HEK293T (cell line): ENCODE results near the gene DIAPH3.

ENCODE experiments used
- CTCF ChIA-PET: fragments of 350-600 bp; formaldehyde crosslinking; extraction: SDS; loops from one replicate; lab custom pipeline; 2021; ENCODE audit warnings: antibody characterized with exemption, inconsistent platforms; lab: Yijun Ruan, JAX
- POLR2A ChIA-PET: fragments of 350-600 bp; formaldehyde crosslinking; extraction: SDS; loops from one replicate; lab custom pipeline; 2020; ENCODE audit warnings: antibody characterized with exemption, inconsistent platforms; lab: Yijun Ruan, JAX
- DNase-seq: peaks from one replicate; pipeline ENCODE4 v3.0.0; 2012; ENCODE audit warnings: mixed read lengths; ENCODE audit errors: extremely low spot score
- ARNT ChIP-seq: fragments of 450-650 bp; IDR thresholded peaks from 2 replicates; pipeline ENCODE4 v1.6.1; 2017; ENCODE audit warnings: mild to moderate bottlenecking
- BHLHE40 ChIP-seq: fragments of 450-650 bp; IDR thresholded peaks from 2 replicates; pipeline ENCODE4 v1.6.1; 2016; ENCODE audit warnings: mild to moderate bottlenecking, moderate library complexity, borderline replicate concordance
- CTBP1 ChIP-seq: fragments of 450-650 bp; IDR thresholded peaks from 2 replicates; pipeline ENCODE4 v1.6.1; 2016; ENCODE audit warnings: borderline replicate concordance
- ELF4 ChIP-seq: fragments of 450-650 bp; IDR thresholded peaks from 2 replicates; pipeline ENCODE4 v1.6.1; 2017; ENCODE audit warnings: antibody characterized with exemption
- FOXA1 ChIP-seq: fragments of 450-650 bp; IDR thresholded peaks from 2 replicates; pipeline ENCODE4 v1.6.1; 2016; ENCODE audit warnings: mild to moderate bottlenecking
- FOXK2 ChIP-seq: fragments of 450-650 bp; IDR thresholded peaks from 2 replicates; pipeline ENCODE4 v1.6.1; 2016; ENCODE audit warnings: mild to moderate bottlenecking
- FOXM1 ChIP-seq: fragments of 450-650 bp; IDR thresholded peaks from 2 replicates; pipeline ENCODE4 v1.6.1; 2017; ENCODE audit warnings: mild to moderate bottlenecking, borderline replicate concordance
- HDGF ChIP-seq: fragments of 450-650 bp; IDR thresholded peaks from 2 replicates; pipeline ENCODE4 v1.6.1; 2017; ENCODE audit warnings: antibody characterized with exemption, borderline replicate concordance
- L3MBTL2 ChIP-seq: fragments of 450-650 bp; conservative IDR thresholded peaks from 2 replicates; pipeline ENCODE4 v1.6.1; 2016; ENCODE audit warnings: mild to moderate bottlenecking
- LEF1 ChIP-seq: fragments of 450-650 bp; IDR thresholded peaks from 2 replicates; pipeline ENCODE4 v1.6.1; 2017; ENCODE audit warnings: mild to moderate bottlenecking, borderline replicate concordance
- NFRKB ChIP-seq: fragments of 450-650 bp; IDR thresholded peaks from 2 replicates; pipeline ENCODE4 v1.6.1; 2016; ENCODE audit warnings: mild to moderate bottlenecking, moderate library complexity
- SP1 ChIP-seq: fragments of 450-650 bp; IDR thresholded peaks from 2 replicates; pipeline ENCODE4 v1.6.1; 2017
- SUZ12 ChIP-seq: fragments of 450-650 bp; IDR thresholded peaks from 2 replicates; pipeline ENCODE4 v1.6.1; 2016; ENCODE audit warnings: mild to moderate bottlenecking
- TARDBP ChIP-seq: fragments of 450-650 bp; IDR thresholded peaks from 2 replicates; pipeline ENCODE4 v1.6.1; 2016
- ZNF384 ChIP-seq: fragments of 450-650 bp; IDR thresholded peaks from 2 replicates; pipeline ENCODE4 v1.6.1; 2016
- TF ChIP-seq, protein P1 (sequence below): fragments of 450-650 bp; IDR thresholded peaks from 2 replicates; pipeline ENCODE4 v1.6.1; 2016

Gene DIAPH3

DNA sequence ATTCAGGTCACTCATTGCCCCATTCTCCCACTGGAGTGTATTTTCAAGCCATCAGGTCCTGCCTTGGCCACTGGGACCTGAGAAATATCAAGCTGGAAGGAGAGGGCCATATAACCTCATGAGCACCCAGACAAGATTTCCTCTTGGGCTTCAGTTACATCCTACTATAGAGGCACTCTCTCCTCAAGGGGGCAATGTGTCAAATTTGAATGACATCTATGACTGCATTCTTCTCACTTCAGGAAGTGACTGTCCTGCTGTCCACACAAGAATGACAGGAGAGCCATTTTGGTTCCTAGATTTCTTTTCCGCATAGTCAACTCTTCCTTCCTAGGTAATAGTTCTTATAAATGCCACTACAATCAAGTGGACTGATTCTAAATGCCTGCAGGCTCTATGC lies 416.2 kb downstream of the DIAPH3 start:
- TF ChIP-seq HDGF, result no peak
- TF ChIP-seq ELF4, result no peak
- no peak for TF ChIP-seq ARNT
- TF ChIP-seq, protein P1, sequence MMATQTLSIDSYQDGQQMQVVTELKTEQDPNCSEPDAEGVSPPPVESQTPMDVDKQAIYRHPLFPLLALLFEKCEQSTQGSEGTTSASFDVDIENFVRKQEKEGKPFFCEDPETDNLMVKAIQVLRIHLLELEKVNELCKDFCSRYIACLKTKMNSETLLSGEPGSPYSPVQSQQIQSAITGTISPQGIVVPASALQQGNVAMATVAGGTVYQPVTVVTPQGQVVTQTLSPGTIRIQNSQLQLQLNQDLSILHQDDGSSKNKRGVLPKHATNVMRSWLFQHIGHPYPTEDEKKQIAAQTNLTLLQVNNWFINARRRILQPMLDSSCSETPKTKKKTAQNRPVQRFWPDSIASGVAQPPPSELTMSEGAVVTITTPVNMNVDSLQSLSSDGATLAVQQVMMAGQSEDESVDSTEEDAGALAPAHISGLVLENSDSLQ, result peak; percentile 28; the same call in 1 of the 2 replicates
- no peak for TF ChIP-seq TARDBP
- CTCF ChIA-PET, result no interaction called here
- POLR2A ChIA-PET, result no interaction called here
- DNase-seq, result no peak

DNA sequence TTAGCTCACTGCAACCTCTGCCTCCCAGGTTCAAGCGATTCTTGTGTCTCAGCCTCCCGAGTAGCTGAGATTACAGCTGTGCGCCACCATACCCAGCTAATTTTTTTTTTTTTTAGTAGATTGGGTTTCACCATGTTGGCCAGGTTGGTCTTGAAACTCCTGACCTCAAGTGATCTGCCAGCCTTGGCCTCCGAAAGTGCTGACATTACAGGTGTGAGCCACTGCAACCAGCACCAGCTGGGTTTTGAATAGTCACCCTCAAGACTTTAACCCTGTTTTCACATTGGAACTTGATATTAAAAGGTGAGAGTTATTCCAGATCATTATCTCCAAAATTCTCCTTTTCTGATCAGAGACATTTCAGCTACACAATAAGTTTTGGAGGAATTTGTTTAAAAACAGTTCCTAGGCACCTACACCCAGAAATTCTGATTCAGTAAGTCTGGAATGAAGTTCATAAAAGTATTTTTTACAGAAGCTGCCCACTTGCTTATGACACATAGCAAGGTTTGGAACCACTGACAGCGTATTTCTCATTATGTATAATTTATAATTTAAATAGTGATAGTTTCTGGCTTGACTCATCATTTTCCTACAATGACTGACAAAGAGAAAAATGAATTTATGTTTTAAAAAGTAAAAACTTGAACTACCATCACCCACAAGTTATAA lies 417.3 kb downstream of the DIAPH3 start:
- CTCF ChIA-PET, result interaction anchor here (0.7 kb wide), 1 partner anchor 98 kb away, joined by 3 read pairs; no protein-coding TSS in a partner anchor
- TF ChIP-seq BHLHE40 (no peak), NFRKB (no peak), LEF1 (no peak), FOXM1 (no peak), ARNT (no peak), FOXK2 (no peak)
- POLR2A ChIA-PET, result interaction anchor here (0.5 kb wide), 1 partner anchor 17 kb away, joined by 3 read pairs; no protein-coding TSS in a partner anchor
- no peak for DNase-seq

DNA sequence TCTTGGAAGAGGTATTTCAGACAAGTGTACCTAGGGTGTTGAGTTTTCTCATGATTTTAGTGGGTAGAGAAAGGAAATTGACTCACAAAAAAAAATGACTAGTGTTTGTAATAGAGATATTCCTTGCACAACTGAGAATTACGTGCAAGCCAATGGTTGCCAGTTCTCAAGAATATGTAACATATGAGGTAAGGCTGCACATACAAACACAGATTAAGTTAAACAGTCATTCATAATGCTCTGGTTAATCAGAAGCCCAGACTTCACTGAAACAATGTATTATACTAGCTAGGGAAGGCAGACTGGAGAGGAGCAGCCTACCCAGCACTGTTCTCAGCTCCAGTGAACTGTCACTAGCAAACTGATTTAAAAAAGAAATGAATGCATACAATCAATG lies 418.3 kb downstream of the DIAPH3 start:
- ChIA-PET CTCF (no interaction called here), POLR2A (no interaction called here)
- TF ChIP-seq L3MBTL2 (no peak), NFRKB (no peak), SUZ12 (no peak), BHLHE40 (no peak), TARDBP (no peak), ELF4 (no peak), FOXA1 (no peak), FOXM1 (no peak), ARNT (no peak), HDGF (no peak), SP1 (no peak), CTBP1 (no peak), FOXK2 (no peak), ZNF384 (no peak), LEF1 (no peak)
- TF ChIP-seq, protein P1, result no peak
- DNase-seq, result no peak

DNA sequence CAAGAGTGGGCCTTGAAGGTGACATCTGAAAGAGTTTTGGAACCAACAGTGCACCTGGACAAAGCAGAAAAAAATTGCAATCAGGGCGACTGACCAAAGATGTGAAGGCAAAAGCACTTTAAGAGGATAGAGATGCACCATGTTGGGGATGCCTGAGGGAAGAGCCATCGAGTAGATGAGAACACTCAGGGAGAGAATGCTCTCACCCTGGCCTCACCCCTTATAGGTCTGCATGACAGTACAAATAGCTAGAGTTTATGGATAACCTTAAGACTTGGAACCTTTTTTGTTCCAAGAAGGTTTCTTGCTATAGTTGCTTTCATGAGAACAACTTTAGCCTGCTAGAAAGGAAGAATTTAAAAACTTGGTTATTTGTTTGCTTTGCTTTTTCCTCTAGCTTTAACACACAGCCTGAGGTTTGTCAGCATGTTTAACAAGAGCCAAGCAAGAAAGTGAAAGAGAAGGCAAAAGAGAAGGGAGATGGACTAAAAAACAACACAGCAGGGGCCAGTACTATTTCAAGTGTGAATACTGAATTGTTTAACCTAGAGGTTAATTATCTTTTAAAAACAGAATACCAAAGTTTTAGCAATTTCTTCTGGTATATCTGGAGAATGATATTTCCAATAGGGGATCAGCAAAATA lies 418.9 kb downstream of the DIAPH3 start:
- ChIA-PET CTCF (no interaction called here), POLR2A (no interaction called here)
- TF ChIP-seq TARDBP, result no peak
- TF ChIP-seq ELF4, result no peak
- TF ChIP-seq ARNT, result no peak
- no peak for TF ChIP-seq HDGF
- TF ChIP-seq NFRKB, result no peak
- TF ChIP-seq, protein P1, result no peak
- no peak for TF ChIP-seq FOXM1
- TF ChIP-seq FOXK2, result no peak
- no peak for TF ChIP-seq LEF1
- no peak for TF ChIP-seq L3MBTL2
- TF ChIP-seq CTBP1, result no peak
- no peak for TF ChIP-seq ZNF384
- no peak for TF ChIP-seq FOXA1
- TF ChIP-seq SUZ12, result no peak
- no peak for DNase-seq

DNA sequence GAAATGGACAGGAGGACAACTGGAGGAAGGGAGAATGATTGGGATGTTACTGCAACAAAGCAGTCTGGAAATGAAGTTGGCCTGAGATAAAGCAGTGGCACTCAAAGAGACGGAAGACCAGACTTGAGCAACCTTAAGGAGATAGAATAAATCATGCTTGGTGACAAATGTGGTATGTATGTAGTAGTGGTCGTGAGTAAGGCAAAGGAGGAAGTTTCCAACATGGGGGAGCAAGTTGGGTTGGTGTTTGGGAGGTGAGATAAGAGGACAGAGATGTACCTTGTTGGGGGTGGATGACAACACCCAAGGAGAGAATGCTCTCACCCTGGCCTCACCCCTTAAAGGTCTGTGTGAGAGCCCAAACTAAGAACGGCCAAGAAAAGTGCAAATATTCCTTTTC lies 420.5 kb downstream of the DIAPH3 start:
- DNase-seq, result no peak
- TF ChIP-seq ZNF384 (no peak), TARDBP (no peak), SUZ12 (no peak), SP1 (no peak), L3MBTL2 (no peak), HDGF (no peak), NFRKB (no peak), CTBP1 (no peak), FOXM1 (no peak)
- TF ChIP-seq, protein P1, result no peak
- ChIA-PET CTCF (no interaction called here), POLR2A (no interaction called here)

DNA sequence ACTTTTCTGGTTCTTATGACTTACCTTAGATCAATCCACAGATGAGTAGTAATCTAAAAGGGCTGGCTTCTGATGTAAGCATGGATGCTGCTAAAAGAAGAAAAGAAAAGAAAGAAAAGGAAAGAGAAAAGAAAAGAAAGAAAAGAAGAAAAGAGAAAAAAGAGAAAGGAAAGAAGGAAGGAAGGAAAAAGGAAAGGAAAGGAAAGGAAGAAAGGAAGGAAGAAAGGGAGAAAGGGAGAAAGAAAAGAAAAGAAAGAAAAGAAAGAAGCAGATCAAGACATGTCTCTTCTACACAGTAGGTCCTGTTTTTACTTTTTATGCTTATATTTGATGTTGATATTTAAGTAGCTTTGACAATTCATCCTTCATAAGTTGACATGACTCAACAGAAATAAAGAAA lies 421.3 kb downstream of the DIAPH3 start:
- CTCF ChIA-PET, result no interaction called here
- no peak for DNase-seq

More for the DNA sequence above, 421.3 kb downstream of the DIAPH3 start:
- no peak for TF ChIP-seq SP1
- TF ChIP-seq ELF4, result no peak
- TF ChIP-seq HDGF, result no peak
- TF ChIP-seq FOXA1, result no peak
- TF ChIP-seq FOXM1, result no peak
- TF ChIP-seq, protein P1, result no peak
- POLR2A ChIA-PET, result no interaction called here
